Stimulated activated CD4-positive, alpha-beta T cell treated with anti-CD3 and anti-CD28 coated beads, Interleukin-1b, Interleukin-23, amount 100 ng/mL, for 24 hours (primary cell): ENCODE measurements around the gene FOXP4.

Experiments used
- DNase-seq, 4 experiments: peaks; one replicate each; pipeline ENCODE4 v3.0.0-alpha.2; 2020; ENCODE audit warnings: low read depth in 4 of 4, low spot score in 1 of 4

FOXP4 gene

GRCh38 chr6:41582540-41582939, 36.4 kb downstream of the FOXP4 start:
- no peak for DNase-seq

GRCh38 chr6:41583565-41583964, 37.4 kb downstream of the FOXP4 start:
- no peak for DNase-seq

- no peak for DNase-seq
Measured at GRCh38 chr6:41584205-41584604, 38.0 kb downstream of the FOXP4 start.

DNA sequence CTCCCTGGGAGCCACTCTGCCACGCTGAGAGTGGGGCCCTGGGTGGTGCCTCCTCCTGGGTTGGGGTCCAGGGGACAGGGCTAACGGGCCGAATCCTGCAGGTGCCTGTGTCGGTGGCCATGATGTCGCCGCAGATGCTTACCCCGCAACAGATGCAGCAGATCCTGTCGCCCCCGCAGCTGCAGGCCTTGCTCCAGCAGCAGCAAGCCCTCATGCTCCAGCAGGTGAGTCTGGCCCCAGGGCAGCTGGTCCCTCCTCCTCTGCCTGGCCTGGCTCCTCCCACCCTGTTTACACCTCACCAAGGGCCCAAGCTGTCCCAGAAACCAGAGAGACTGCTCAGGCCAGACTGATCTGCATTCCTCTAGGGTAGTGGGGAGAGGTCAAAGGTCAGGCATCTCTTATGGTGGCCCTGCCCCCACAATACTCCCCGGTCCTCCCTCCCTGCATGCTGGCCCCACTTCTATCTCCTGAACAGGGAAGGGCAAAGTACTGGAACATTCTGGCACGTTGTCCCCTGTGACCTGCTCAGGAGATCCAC, 38.6 kb downstream of the FOXP4 start:
- DNase-seq: no peak

DNA sequence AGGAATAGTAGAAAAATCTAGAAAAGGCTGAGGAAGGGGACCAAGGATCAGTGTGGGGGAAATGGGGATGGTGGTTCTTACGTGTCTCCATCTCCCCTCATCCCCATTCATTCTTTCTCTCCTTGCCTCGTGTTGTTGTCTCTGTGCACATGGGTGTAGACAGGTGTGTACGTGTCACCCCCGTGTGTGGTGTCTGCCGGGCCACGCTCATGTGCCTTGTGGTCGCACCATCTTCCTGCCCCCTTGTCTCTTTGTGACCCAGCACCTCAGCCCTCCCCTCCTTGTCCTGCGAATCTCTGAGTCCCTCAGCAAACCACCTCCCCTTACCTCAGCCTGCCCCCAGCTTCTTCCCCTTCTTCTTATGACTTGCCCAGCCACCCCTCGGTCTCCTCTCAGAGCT, 39.4 kb downstream of the FOXP4 start:
- no peak for DNase-seq

DNA sequence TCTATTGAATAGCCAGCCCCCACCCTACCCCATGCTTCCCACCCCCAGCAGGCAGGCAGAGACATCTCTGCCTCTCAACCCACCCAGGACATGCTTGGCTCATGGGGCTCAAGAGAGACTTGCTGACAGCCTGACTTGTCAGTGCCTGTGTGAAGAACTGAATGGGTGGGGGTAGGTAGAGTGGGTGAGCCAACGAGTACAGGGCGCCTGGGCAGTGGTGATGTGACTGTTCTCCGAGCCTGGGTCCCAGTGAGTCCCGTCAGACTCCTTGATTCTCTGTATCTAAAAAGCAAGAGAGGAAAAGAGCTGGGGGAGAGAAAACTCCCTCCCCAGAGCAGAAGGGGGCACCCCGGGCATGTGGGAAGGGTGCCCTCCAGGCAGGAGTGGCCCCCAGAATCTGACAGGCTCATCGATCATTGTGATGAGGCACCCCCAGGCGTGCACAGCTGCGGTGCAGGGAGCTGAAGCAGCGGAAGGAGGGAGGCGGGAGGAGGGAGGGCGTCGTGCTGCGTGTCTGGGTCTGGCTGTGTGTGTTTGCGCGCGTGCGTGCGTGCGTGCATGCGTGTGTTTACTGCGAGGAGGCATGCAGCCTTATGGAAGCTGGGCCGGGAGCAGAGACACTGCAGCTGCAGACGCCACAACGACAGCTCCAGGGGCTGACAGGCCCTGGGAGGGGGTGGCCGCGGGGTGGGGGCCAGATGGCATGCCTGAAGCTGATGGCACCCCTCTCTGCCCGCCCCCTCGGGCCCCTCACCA, 40.2 kb downstream of the FOXP4 start:
- DNase-seq: no peak

- DNase-seq: no peak
Measured at GRCh38 chr6:41587131-41587879, 41.1 kb downstream of the FOXP4 start.

- no peak for DNase-seq
Measured at GRCh38 chr6:41588111-41588510, 41.9 kb downstream of the FOXP4 start.

GRCh38 chr6:41589223-41589622, 43.0 kb downstream of the FOXP4 start:
- no peak for DNase-seq

DNA sequence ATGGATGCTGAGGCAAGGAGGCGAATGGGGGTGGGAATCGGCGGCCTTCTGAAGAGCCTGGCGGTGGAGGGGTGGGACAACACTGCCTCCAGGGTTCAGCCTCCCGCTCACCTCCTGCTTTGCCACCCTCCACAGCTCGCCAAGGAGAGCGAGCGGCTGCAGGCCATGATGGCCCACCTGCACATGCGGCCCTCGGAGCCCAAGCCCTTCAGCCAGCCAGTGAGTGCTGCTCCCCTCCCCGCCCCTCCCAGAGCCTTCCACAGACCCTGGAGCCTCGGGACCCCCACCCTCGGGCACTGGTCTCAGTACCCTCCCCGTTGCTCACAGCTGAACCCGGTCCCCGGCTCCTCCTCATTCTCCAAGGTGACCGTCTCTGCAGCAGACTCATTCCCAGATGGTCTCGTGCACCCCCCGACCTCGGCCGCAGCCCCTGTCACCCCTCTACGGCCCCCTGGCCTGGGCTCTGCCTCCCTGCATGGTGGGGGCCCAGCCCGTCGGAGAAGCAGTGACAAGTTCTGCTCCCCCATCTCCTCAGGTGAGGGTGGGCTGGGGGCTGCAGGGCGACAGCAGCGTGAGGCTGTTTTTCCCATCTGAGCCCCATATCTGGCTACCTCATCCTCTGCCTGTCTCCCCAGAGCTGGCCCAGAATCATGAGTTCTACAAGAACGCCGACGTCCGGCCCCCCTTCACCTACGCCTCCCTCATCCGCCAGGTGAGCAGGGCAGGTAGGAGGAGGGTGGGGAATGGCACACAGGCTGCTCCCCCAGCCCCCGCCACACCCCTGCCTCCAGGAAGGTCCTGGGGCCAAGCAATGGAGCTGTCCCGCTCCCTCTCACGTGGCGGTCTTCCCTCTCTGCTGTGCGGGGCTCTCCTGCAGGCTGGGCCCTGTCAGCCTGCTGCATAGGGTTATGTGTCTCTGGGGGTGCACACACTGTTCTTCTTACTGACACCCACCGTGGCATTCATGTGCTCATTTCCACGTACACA, 43.7 kb downstream of the FOXP4 start:
- no peak for DNase-seq

GRCh38 chr6:41591122-41591521, 44.9 kb downstream of the FOXP4 start:
- DNase-seq: no peak

GRCh38 chr6:41591859-41592502, 45.8 kb downstream of the FOXP4 start:
- peak; percentile 63 to 77 (median 66) for DNase-seq

GRCh38 chr6:41593406-41593805, 47.2 kb downstream of the FOXP4 start:
- DNase-seq: no peak

DNA sequence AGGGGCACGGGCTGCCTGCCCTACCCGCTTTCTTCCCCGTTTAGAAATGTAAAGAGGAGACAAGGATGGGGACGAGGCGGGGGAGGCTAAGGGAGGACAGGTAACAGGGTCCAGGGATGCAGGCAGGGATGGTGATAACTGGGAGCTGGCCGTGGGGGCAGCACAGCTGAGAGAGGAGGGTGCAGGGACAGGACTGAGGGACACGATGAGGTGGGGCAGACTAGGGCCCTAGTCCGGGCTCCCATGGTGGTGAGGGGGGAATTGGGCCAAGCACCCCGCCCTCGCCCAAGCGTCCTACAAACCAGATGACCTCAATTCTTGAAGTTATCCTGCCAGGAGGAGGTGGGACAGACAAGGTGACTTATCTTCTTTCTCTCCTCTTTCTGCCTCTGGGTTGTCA, 47.7 kb downstream of the FOXP4 start:
- DNase-seq: no peak

DNA sequence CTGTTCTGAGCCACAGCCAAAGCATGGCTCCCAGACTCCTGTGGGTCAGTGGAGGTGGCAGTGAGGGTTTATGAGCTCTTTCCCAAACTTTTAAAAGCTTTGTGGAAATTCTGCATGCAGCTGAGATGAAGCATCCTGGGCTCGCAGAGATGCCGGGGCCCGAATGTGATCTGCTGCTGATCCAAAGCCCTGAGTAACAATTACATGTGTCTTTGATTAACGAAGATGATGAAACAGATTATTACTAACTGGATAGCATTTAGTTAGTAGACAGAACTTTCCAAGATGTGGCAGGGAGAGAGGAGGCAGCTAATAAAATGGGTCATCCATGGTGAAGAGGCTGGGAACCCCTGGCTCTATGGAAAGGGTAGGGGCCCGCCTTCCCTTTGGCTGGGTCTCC, 48.1 kb downstream of the FOXP4 start:
- no peak for DNase-seq

- no peak for DNase-seq
Measured at GRCh38 chr6:41594766-41595165, 48.6 kb downstream of the FOXP4 start.

DNA sequence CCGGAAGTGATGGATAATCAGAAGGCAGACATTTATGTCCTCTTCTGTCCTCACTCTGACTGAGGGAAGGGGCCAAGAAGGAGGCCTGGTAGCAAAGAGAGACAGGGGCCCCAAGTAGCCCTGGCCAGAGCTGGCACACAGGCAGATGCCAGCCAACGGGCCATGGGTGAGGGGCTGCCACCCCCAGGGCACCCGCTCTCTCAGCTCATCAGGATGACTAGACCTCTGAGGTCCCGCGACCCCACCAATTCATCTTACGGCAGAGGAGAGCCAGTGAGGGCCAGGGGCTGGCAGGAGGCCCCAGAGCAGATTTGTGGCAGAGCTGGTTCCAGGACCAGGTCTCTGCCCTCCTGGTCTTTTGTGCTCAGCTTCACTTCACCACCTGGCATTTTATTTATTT, 49.0 kb downstream of the FOXP4 start:
- DNase-seq: no peak

GRCh38 chr6:41596096-41596685, 50.0 kb downstream of the FOXP4 start:
- no peak for DNase-seq

- no peak for DNase-seq
Measured at GRCh38 chr6:41596807-41597206, 50.6 kb downstream of the FOXP4 start.

- no peak for DNase-seq
Measured at GRCh38 chr6:41597246-41598000, 51.2 kb downstream of the FOXP4 start.
